NCI-H1930 (cell line): Measurements from ENCODE around the gene FAM219A.

ENCODE experiments used
- DNase-seq, 2 experiments: peaks; one replicate each; lab custom pipeline; 2025; lab: John Stamatoyannopoulos, UW

Gene FAM219A

GRCh38 chr9:34349324-34349723 is 109.0 kb downstream of the FAM219A start:
- DNase-seq = no peak
